ENCODE measurements around the gene NPIPA1.
"Not testable (repeated sequence)": the region's sequence is repeated elsewhere in the genome, so short reads cannot be mapped to it uniquely, and the experiment has no call there.

NPIPA1 gene

GRCh38 chr16:14919837-14920600 lies 17.2 kb upstream of the NPIPA1 start:
- H3K27me3 ChIP-seq (ENCODE audit: control insufficient read depth, insufficient read depth, low read length); H3K4me3 ChIP-seq (ENCODE audit: low read depth, low read length); H3K9me3 ChIP-seq (ENCODE audit: control insufficient read depth, insufficient read depth, low read length); H3K4me1 ChIP-seq (ENCODE audit: control insufficient read depth, insufficient read depth, low read length); H3K9ac ChIP-seq (ENCODE audit: low read depth, low read length); H3K36me3 ChIP-seq (ENCODE audit: control insufficient read depth, insufficient read depth, low read length): not testable (repeated sequence)

- H3K27me3 ChIP-seq (ENCODE audit: control insufficient read depth, insufficient read depth, low read length); H3K9me3 ChIP-seq (ENCODE audit: control insufficient read depth, insufficient read depth, low read length); H3K36me3 ChIP-seq (ENCODE audit: control insufficient read depth, insufficient read depth, low read length); H3K4me3 ChIP-seq (ENCODE audit: low read depth, low read length); H3K4me1 ChIP-seq (ENCODE audit: control insufficient read depth, insufficient read depth, low read length); H3K9ac ChIP-seq (ENCODE audit: low read depth, low read length): not testable (repeated sequence)
These were observed 15.0 kb upstream of the NPIPA1 start for GRCh38 chr16:14922285-14922684.

- not testable (repeated sequence) for H3K27me3 ChIP-seq (ENCODE audit: control insufficient read depth, insufficient read depth, low read length); H3K9me3 ChIP-seq (ENCODE audit: control insufficient read depth, insufficient read depth, low read length); H3K36me3 ChIP-seq (ENCODE audit: control insufficient read depth, insufficient read depth, low read length)
These were observed 14.3 kb upstream of the NPIPA1 start for GRCh38 chr16:14922968-14923367.

DNA sequence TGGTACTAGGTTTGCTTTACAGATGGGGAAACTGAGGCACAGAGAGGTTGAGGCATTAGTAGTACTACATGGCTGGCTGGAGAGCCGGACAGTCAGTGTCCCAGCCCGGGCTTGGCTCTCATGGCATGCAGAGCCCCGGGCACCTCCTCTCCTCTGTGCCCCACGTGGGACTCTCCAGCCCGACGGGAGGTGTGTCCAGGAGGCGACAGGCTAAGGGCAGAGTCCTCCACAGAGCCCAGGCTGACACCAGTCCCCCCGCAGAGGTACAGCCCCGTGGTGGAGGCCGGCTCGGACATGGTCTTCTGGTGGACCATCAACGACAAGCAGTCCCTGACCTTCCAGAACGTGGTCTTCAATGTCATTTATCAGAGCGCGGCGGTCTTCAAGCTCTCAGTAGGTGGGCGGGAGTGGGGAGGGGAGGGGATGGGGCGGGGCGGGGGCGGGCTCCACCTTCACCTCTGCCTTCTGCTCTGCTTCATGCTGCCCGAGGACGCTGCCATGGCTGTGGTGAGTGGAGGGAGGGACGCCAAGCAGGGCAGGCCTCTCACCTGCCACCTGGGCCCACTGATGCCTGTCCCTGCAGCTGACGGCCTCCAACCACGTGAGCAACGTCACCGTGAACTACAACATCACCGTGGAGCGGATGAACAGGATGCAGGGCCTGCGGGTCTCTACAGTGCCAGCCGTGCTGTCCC lies 13.7 kb upstream of the NPIPA1 start:
- not testable (repeated sequence) for H3K36me3 ChIP-seq (ENCODE audit: control insufficient read depth, insufficient read depth, low read length); H3K27me3 ChIP-seq (ENCODE audit: control insufficient read depth, insufficient read depth, low read length); H3K4me3 ChIP-seq (ENCODE audit: low read depth, low read length); H3K9me3 ChIP-seq (ENCODE audit: control insufficient read depth, insufficient read depth, low read length); H3K4me1 ChIP-seq (ENCODE audit: control insufficient read depth, insufficient read depth, low read length); H3K9ac ChIP-seq (ENCODE audit: low read depth, low read length)

More at GRCh38 chr16:14922968-14923367, 14.3 kb upstream of the NPIPA1 start:
- not testable (repeated sequence) for H3K4me3 ChIP-seq (ENCODE audit: low read depth, low read length); H3K9ac ChIP-seq (ENCODE audit: low read depth, low read length); H3K4me1 ChIP-seq (ENCODE audit: control insufficient read depth, insufficient read depth, low read length)

DNA sequence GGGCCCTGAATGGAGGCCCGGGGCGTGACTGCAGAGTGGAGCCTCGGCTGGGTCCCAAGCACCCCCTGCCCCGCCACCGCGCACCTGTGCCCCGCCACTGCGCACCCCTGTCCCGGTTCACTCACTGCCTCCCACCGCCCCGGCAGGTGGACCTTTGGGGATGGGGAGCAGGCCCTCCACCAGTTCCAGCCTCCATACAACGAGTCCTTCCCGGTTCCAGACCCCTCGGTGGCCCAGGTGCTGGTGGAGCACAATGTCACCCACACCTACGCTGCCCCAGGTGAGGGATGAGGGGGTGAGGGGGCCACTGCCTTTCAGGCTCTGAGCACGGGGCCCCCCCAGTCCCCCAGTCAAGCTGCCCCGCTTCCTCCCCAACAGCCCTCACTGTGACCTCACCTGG lies 12.9 kb upstream of the NPIPA1 start:
- not testable (repeated sequence) for H3K36me3 ChIP-seq (ENCODE audit: control insufficient read depth, insufficient read depth, low read length); H3K9me3 ChIP-seq (ENCODE audit: control insufficient read depth, insufficient read depth, low read length); H3K4me1 ChIP-seq (ENCODE audit: control insufficient read depth, insufficient read depth, low read length); H3K9ac ChIP-seq (ENCODE audit: low read depth, low read length); H3K4me3 ChIP-seq (ENCODE audit: low read depth, low read length); H3K27me3 ChIP-seq (ENCODE audit: control insufficient read depth, insufficient read depth, low read length)

- not testable (repeated sequence) for H3K36me3 ChIP-seq (ENCODE audit: control insufficient read depth, insufficient read depth, low read length); H3K4me3 ChIP-seq (ENCODE audit: low read depth, low read length); H3K4me1 ChIP-seq (ENCODE audit: control insufficient read depth, insufficient read depth, low read length); H3K9ac ChIP-seq (ENCODE audit: low read depth, low read length); H3K27me3 ChIP-seq (ENCODE audit: control insufficient read depth, insufficient read depth, low read length); H3K9me3 ChIP-seq (ENCODE audit: control insufficient read depth, insufficient read depth, low read length)
These were observed 12.3 kb upstream of the NPIPA1 start for GRCh38 chr16:14924982-14925381.

GRCh38 chr16:14928064-14928714 lies 9.1 kb upstream of the NPIPA1 start:
- not testable (repeated sequence) for H3K27me3 ChIP-seq (ENCODE audit: control insufficient read depth, insufficient read depth, low read length); H3K9ac ChIP-seq (ENCODE audit: low read depth, low read length); H3K9me3 ChIP-seq (ENCODE audit: control insufficient read depth, insufficient read depth, low read length); H3K36me3 ChIP-seq (ENCODE audit: control insufficient read depth, insufficient read depth, low read length); H3K4me3 ChIP-seq (ENCODE audit: low read depth, low read length); H3K4me1 ChIP-seq (ENCODE audit: control insufficient read depth, insufficient read depth, low read length)

DNA sequence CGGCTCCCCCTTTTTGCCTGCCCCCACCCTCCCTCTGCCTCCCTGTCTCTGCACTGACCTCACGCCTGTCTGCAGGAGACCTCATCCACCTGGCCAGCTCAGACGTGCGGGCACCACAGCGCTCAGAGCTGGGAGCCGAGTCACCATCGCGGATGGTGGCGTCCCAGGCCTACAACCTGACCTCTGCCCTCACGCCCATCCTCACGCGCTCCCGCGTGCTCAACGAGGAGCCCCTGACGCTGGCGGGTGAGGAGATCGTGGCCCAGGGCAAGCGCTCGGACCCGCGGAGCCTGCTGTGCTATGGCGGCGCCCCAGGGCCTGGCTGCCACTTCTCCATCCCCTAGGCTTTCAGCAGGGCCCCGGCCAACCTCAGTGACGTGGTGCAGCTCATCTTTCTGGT lies 8.1 kb upstream of the NPIPA1 start:
- H3K36me3 ChIP-seq (ENCODE audit: control insufficient read depth, insufficient read depth, low read length); H3K4me3 ChIP-seq (ENCODE audit: low read depth, low read length); H3K27me3 ChIP-seq (ENCODE audit: control insufficient read depth, insufficient read depth, low read length); H3K9me3 ChIP-seq (ENCODE audit: control insufficient read depth, insufficient read depth, low read length); H3K4me1 ChIP-seq (ENCODE audit: control insufficient read depth, insufficient read depth, low read length); H3K9ac ChIP-seq (ENCODE audit: low read depth, low read length): not testable (repeated sequence)

DNA sequence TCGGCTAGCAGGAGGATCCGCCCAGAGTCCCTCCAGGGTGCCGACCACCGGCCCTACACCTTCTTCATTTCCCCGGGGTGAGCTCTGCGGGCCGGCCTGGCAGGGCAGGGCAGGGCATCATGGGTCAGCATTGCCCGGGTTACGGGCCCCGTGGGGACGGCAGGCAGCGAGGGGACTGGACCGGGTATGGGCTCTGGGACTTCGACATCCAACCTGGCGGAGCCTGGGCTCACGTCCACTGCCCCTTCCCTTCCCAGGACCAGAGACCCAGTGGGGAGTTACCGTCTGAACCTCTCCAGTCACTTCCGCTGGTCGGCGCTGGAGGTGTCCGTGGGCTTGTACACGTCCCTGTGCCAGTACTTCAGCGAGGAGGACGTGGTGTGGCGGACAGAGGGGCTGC lies 7.0 kb upstream of the NPIPA1 start:
- not testable (repeated sequence) for H3K9ac ChIP-seq (ENCODE audit: low read depth, low read length); H3K4me1 ChIP-seq (ENCODE audit: control insufficient read depth, insufficient read depth, low read length); H3K4me3 ChIP-seq (ENCODE audit: low read depth, low read length); H3K9me3 ChIP-seq (ENCODE audit: control insufficient read depth, insufficient read depth, low read length); H3K27me3 ChIP-seq (ENCODE audit: control insufficient read depth, insufficient read depth, low read length); H3K36me3 ChIP-seq (ENCODE audit: control insufficient read depth, insufficient read depth, low read length)

DNA sequence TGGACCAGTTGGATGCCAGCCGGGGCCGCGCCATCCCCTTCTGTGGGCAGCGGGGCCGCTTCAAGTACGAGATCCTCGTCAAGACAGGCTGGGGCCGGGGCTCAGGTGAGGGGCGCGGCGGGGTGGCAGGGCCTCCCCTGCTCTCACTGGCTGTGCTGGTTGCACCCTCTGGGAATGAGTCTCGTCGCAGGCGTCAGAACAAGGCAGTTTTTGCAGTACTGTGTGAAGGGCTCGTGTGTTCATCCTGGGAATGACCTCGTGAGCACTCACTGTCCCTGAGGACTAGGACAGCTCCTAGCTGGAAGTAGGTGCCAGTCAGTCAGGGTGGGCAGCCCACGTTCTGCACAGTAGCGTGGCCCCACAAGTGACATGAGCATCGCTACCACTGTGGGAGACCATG lies 6.3 kb upstream of the NPIPA1 start:
- not testable (repeated sequence) for H3K27me3 ChIP-seq (ENCODE audit: control insufficient read depth, insufficient read depth, low read length); H3K9ac ChIP-seq (ENCODE audit: low read depth, low read length); H3K4me1 ChIP-seq (ENCODE audit: control insufficient read depth, insufficient read depth, low read length); H3K36me3 ChIP-seq (ENCODE audit: control insufficient read depth, insufficient read depth, low read length); H3K4me3 ChIP-seq (ENCODE audit: low read depth, low read length); H3K9me3 ChIP-seq (ENCODE audit: control insufficient read depth, insufficient read depth, low read length)

- H3K36me3 ChIP-seq (ENCODE audit: control insufficient read depth, insufficient read depth, low read length); H3K4me1 ChIP-seq (ENCODE audit: control insufficient read depth, insufficient read depth, low read length); H3K4me3 ChIP-seq (ENCODE audit: low read depth, low read length); H3K27me3 ChIP-seq (ENCODE audit: control insufficient read depth, insufficient read depth, low read length); H3K9ac ChIP-seq (ENCODE audit: low read depth, low read length); H3K9me3 ChIP-seq (ENCODE audit: control insufficient read depth, insufficient read depth, low read length): not testable (repeated sequence)
These were observed 4.5 kb upstream of the NPIPA1 start for GRCh38 chr16:14932581-14933375.

Measured in iPS-15b (cell line).